H9 (cell line): ENCODE measurements around the gene GCNT1. TPM values are rescaled to one million over a fixed set of nuclear protein-coding genes. Genes with fewer than 3 reads are reported as not detected.

Experiments used
- DNase-seq: peaks from one replicate; pipeline ENCODE4 v3.0.0-alpha.2; 2017
- H2AFZ ChIP-seq: one replicate; pipeline ENCODE4 v1.6.1; 2013; ENCODE audit warnings: mild to moderate bottlenecking, low read length, control low read depth, moderate library complexity
- H2AK5ac ChIP-seq: 2 replicates; pipeline ENCODE4 v1.6.1; 2013; ENCODE audit warnings: low read length, control low read depth, mixed read lengths; ENCODE audit not compliant: insufficient read length
- H2BK120ac ChIP-seq: one replicate; pipeline ENCODE4 v1.6.1; 2013; ENCODE audit warnings: low read depth, mild to moderate bottlenecking, low read length, control low read depth, inconsistent platforms; ENCODE audit not compliant: poor library complexity, severe bottlenecking
- H2BK12ac ChIP-seq: 2 replicates; pipeline ENCODE4 v1.6.1; 2013; ENCODE audit warnings: low read length, control low read depth, mixed read lengths, low read depth; ENCODE audit not compliant: insufficient read length
- H2BK15ac ChIP-seq: 2 replicates; pipeline ENCODE4 v1.6.1; 2013; ENCODE audit warnings: low read depth, low read length, control low read depth
- H2BK20ac ChIP-seq: one replicate; pipeline ENCODE4 v1.6.1; 2013; ENCODE audit warnings: low read depth, mild to moderate bottlenecking, low read length, control low read depth, inconsistent platforms; ENCODE audit not compliant: poor library complexity, severe bottlenecking
- H2BK5ac ChIP-seq: 2 replicates; pipeline ENCODE4 v1.6.1; 2013; ENCODE audit warnings: low read length, control low read depth, mixed read lengths; ENCODE audit not compliant: insufficient read length
- H3K14ac ChIP-seq: 2 replicates; pipeline ENCODE4 v1.6.1; 2013; ENCODE audit warnings: low read length, control low read depth; ENCODE audit not compliant: insufficient read depth
- H3K18ac ChIP-seq: 2 replicates; pipeline ENCODE4 v1.6.1; 2013; ENCODE audit warnings: low read depth, mild to moderate bottlenecking, mixed read lengths, low read length, control low read depth; ENCODE audit not compliant: insufficient read length
- H3K23ac ChIP-seq: 2 replicates; pipeline ENCODE4 v1.6.1; 2013; ENCODE audit warnings: low read length, control low read depth, mixed read lengths, low read depth; ENCODE audit not compliant: insufficient read length
- H3K23me2 ChIP-seq: 2 replicates; pipeline ENCODE4 v1.6.1; 2013; ENCODE audit warnings: low read depth, mild to moderate bottlenecking, mixed read lengths, low read length, control low read depth; ENCODE audit not compliant: insufficient read length, poor library complexity, severe bottlenecking
- H3K27ac ChIP-seq: 2 replicates; pipeline ENCODE4 v1.5.1; 2013; ENCODE audit warnings: low read length, control low read depth, mixed read lengths, low read depth; ENCODE audit not compliant: insufficient read length
- H3K27me3 ChIP-seq: 2 replicates; pipeline ENCODE4 v1.6.1; 2013; ENCODE audit warnings: low read length, control low read depth, inconsistent platforms; ENCODE audit not compliant: insufficient read depth
- H3K4ac ChIP-seq: 2 replicates; pipeline ENCODE4 v1.6.1; 2013; ENCODE audit warnings: low read depth, mild to moderate bottlenecking, control low read depth, inconsistent platforms, low read length, moderate library complexity
- H3K4me1 ChIP-seq: 2 replicates; pipeline ENCODE4 v1.6.1; 2013; ENCODE audit warnings: low read length, control low read depth, inconsistent platforms; ENCODE audit not compliant: insufficient read depth
- H3K4me2 ChIP-seq: 2 replicates; pipeline ENCODE4 v1.6.1; 2013; ENCODE audit warnings: low read length, control low read depth, mixed read lengths; ENCODE audit not compliant: insufficient read length, insufficient read depth
- H3K56ac ChIP-seq: 2 replicates; pipeline ENCODE4 v1.6.1; 2013; ENCODE audit warnings: low read depth, mild to moderate bottlenecking, mixed read lengths, low read length, control low read depth; ENCODE audit not compliant: insufficient read length
- H3K79me1 ChIP-seq: 2 replicates; pipeline ENCODE4 v1.6.1; 2013; ENCODE audit warnings: low read depth, mild to moderate bottlenecking, moderate library complexity, low read length, control low read depth, inconsistent platforms; ENCODE audit not compliant: insufficient read depth, poor library complexity, severe bottlenecking
- H3K79me2 ChIP-seq: 2 replicates; pipeline ENCODE4 v1.6.1; 2013; ENCODE audit warnings: low read length, control low read depth, inconsistent platforms; ENCODE audit not compliant: insufficient read depth
- H3K9ac ChIP-seq: 2 replicates; pipeline ENCODE4 v1.6.1; 2013; ENCODE audit warnings: low read length, control low read depth, mixed read lengths; ENCODE audit not compliant: insufficient read length; ENCODE audit errors: extremely low read depth
- H3K9me3 ChIP-seq: one replicate; pipeline ENCODE4 v1.6.1; 2013; ENCODE audit warnings: low read depth, low read length, inconsistent platforms; ENCODE audit not compliant: control insufficient read depth
- H3T11ph ChIP-seq: one replicate; pipeline ENCODE4 v1.6.1; 2013; ENCODE audit warnings: mild to moderate bottlenecking, low read length, control low read depth, inconsistent platforms
- H4K20me1 ChIP-seq: one replicate; pipeline ENCODE4 v1.6.1; 2013; ENCODE audit not compliant: control insufficient read depth, insufficient read length, insufficient read depth
- H4K5ac ChIP-seq: 2 replicates; pipeline ENCODE4 v1.6.1; 2013; ENCODE audit warnings: low read depth, mild to moderate bottlenecking, mixed read lengths, low read length, control low read depth; ENCODE audit not compliant: insufficient read length
- H4K8ac ChIP-seq: replicated peaks from 2 replicates; pipeline ENCODE4 v1.6.1; 2013; ENCODE audit warnings: low read length, control low read depth, mixed read lengths, low read depth; ENCODE audit not compliant: insufficient read length
- H4K91ac ChIP-seq: 2 replicates; pipeline ENCODE4 v1.6.1; 2013; ENCODE audit warnings: low read depth, mild to moderate bottlenecking, moderate library complexity, mixed read lengths, low read length, control low read depth; ENCODE audit not compliant: insufficient read length
- H3K27ac Mint-ChIP-seq, 3 experiments: 2 replicates in 2 of 3; 3 replicates in 1 of 3; pipeline ENCODE4 v1.8.0; 2020 to 2021; ENCODE audit warnings: mixed read lengths in 3 of 3, mild to moderate bottlenecking in 1 of 3, moderate library complexity in 1 of 3
- H3K27me3 Mint-ChIP-seq: 2 replicates; pipeline ENCODE4 v1.8.0; 2021; ENCODE audit warnings: low read depth, mild to moderate bottlenecking, moderate library complexity, mixed read lengths
- H3K36me3 Mint-ChIP-seq, 3 experiments: 2 replicates in 2 of 3; 3 replicates in 1 of 3; pipeline ENCODE4 v1.8.0; 2020 to 2021; ENCODE audit warnings: low read depth in 3 of 3, mixed read lengths in 3 of 3; ENCODE audit not compliant: insufficient read depth in 1 of 3
- H3K4me1 Mint-ChIP-seq, 2 experiments: 2 replicates each; pipeline ENCODE4 v1.8.0; 2020; ENCODE audit warnings: mixed read lengths in 2 of 2
- H3K4me3 Mint-ChIP-seq, 2 experiments: 2 replicates in 1 of 2; 3 replicates in 1 of 2; pipeline ENCODE4 v1.8.0; 2020 to 2021; ENCODE audit warnings: mild to moderate bottlenecking in 2 of 2, mixed read lengths in 2 of 2, moderate library complexity in 1 of 2
- H3K9me3 Mint-ChIP-seq, 2 experiments: 2 replicates in 1 of 2; 3 replicates in 1 of 2; pipeline ENCODE4 v1.8.0; 2020; ENCODE audit warnings: mild to moderate bottlenecking in 2 of 2, mixed read lengths in 2 of 2, moderate library complexity in 1 of 2
- WGBS: extraction: QIAGEN DNeasy Blood & Tissue Kit; methylation state at CpG from one replicate; pipeline ENCODE4 v1.1.7; 2013; ENCODE audit warnings: missing lambda C conversion rate, low lambda C conversion rate, mixed read lengths; ENCODE audit not compliant: insufficient read length; ENCODE audit errors: extremely low coverage; 5-methylcytosine and 5-hydroxymethylcytosine counted together
- total RNA-seq: library from RNA; stranded (reverse); gene quantifications from 2 replicates; pipeline ENCODE4 v1.2.1, GENCODE V29; 2021
- TF ChIP-seq, protein P1 (sequence below): fragments of 200-600 bp; sonication (generic); conservative IDR thresholded peaks from 3 replicates; pipeline ENCODE4 v1.8.0; 2021; ENCODE audit warnings: antibody characterized with exemption, mild to moderate bottlenecking

The GCNT1 gene
- total RNA-seq, 1 experiment from 2014 or later = 35.6 TPM

DNA sequence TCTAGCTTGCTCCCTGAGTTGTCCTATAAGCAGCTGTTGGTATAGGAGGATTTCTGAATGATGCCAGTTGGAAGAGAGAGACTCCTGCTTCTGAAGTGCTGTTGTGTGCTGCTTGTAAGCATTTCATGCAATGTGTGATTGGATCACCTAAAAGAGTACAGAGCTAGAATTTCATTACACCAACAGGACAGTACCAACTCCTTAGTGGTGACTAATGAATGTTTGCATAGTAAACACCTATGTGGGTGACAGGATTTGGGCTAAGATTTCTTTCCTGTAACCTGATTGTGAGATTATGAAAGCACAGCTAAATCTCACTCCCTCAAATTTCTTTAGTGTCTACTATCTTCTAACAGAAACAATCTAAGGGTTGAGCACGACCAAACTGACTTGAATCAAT, 67.0 kb downstream of the GCNT1 start:
- DNase-seq = no peak
- no CpG with 5 or more reads among the region's 1 CpG for WGBS
- Mint-ChIP-seq H3K4me3 (no peak overlapping the region), H3K27me3 (no peaks in the 10 kb centered on the region), H3K9me3 (no peaks in the 10 kb centered on the region; a peak in 2 of 5 replicates), H3K27ac (no peak overlapping the region; a peak in 1 of 7 replicates), H3K36me3 (no peaks in the 10 kb centered on the region; a peak in 1 of 7 replicates), H3K4me1 (0 out of 4 replicates have a peak, but pooled peaks cover 3% of the 10 kb centered on the region in 2 experiments)
- TF ChIP-seq, protein P1, sequence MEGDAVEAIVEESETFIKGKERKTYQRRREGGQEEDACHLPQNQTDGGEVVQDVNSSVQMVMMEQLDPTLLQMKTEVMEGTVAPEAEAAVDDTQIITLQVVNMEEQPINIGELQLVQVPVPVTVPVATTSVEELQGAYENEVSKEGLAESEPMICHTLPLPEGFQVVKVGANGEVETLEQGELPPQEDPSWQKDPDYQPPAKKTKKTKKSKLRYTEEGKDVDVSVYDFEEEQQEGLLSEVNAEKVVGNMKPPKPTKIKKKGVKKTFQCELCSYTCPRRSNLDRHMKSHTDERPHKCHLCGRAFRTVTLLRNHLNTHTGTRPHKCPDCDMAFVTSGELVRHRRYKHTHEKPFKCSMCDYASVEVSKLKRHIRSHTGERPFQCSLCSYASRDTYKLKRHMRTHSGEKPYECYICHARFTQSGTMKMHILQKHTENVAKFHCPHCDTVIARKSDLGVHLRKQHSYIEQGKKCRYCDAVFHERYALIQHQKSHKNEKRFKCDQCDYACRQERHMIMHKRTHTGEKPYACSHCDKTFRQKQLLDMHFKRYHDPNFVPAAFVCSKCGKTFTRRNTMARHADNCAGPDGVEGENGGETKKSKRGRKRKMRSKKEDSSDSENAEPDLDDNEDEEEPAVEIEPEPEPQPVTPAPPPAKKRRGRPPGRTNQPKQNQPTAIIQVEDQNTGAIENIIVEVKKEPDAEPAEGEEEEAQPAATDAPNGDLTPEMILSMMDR = no peak
- Histone ChIP-seq H3K23me2 (no peaks in the 10 kb centered on the region), H4K91ac (no peak overlapping the region), H2BK5ac (no peak overlapping the region), H3K56ac (no peak overlapping the region), H3K18ac (no peak overlapping the region), H3K23ac (no peak overlapping the region), H3K4ac (no peak overlapping the region), H3K79me2 (no peaks in the 10 kb centered on the region; the same call in 1 of the 2 replicates), H2BK20ac (no peak overlapping the region), H2BK120ac (no peak overlapping the region), H2BK15ac (no peak overlapping the region), H3K27ac (no peak overlapping the region), H2BK12ac (no peak overlapping the region), H2AFZ (no peak overlapping the region), H3K14ac (no peak overlapping the region), H4K20me1 (no peaks in the 10 kb centered on the region), H3K4me1 (no peaks in the 10 kb centered on the region), H3K4me2 (no peak overlapping the region), H3K79me1 (no peaks in the 10 kb centered on the region), H4K5ac (no peak overlapping the region), H3T11ph (no peak overlapping the region), H4K8ac (no peak overlapping the region), H3K27me3 (no peaks in the 10 kb centered on the region), H3K9ac (no peak overlapping the region), H2AK5ac (no peak overlapping the region), H3K9me3 (no peaks in the 10 kb centered on the region)
